HL-60/S4 treated with phorbol 12-myristate 13-acetate at 8.2 ng/mL for 4 days and 3 days (cell line): Measurements from ENCODE around the gene RDH14.

Source experiments
- in situ Hi-C: fragments of 300-500 bp; cut with MboI; formaldehyde crosslinking; loops from 2 replicates; pipeline ENCODE4 v1.15.0; 2022; ENCODE audit warnings: low sequenced_read_pairs

RDH14 gene

GRCh38 chr2:18522484-18523146 is 37.8 kb downstream of the RDH14 start:
- in situ Hi-C loops: no loop called here

GRCh38 chr2:18520451-18521425 is 39.7 kb downstream of the RDH14 start:
- in situ Hi-C loops: no loop called here

- in situ Hi-C loops: no loop called here
Measured at GRCh38 chr2:18519914-18520450, 40.5 kb downstream of the RDH14 start.

GRCh38 chr2:18518116-18519111 is 42.0 kb downstream of the RDH14 start:
- in situ Hi-C loops: no loop called here

GRCh38 chr2:18517386-18517785 is 43.1 kb downstream of the RDH14 start:
- in situ Hi-C loops: no loop called here

GRCh38 chr2:18516112-18516511 is 44.3 kb downstream of the RDH14 start:
- in situ Hi-C loops: no loop called here

- in situ Hi-C loops: no loop called here
Measured at GRCh38 chr2:18514526-18515461, 45.7 kb downstream of the RDH14 start.

GRCh38 chr2:18510775-18511174 is 49.7 kb downstream of the RDH14 start:
- in situ Hi-C loops: no loop called here

GRCh38 chr2:18506883-18507509 is 53.5 kb downstream of the RDH14 start:
- in situ Hi-C loops: no loop called here

- in situ Hi-C loops: no loop called here
Measured at GRCh38 chr2:18505703-18506341, 54.6 kb downstream of the RDH14 start.
